BLaER1 treated with 17β-estradiol and CSF1 and Interleukin-3, amounts not matched to agents 10 nM and 100 nM (cell line): ENCODE results near the gene MVK.

Experiments used
- H3K27ac ChIP-seq, 11 experiments: shearing (Covaris generic); formaldehyde crosslinking; 2 replicates each; pipeline ENCODE4 v1.8.1; 2022
- H3K27me3 ChIP-seq, 11 experiments: shearing (Covaris generic); formaldehyde crosslinking; 2 replicates each; pipeline ENCODE4 v1.8.1; 2022
- H3K36me3 ChIP-seq, 11 experiments: shearing (Covaris generic); formaldehyde crosslinking; 2 replicates each; pipeline ENCODE4 v1.8.1; 2022
- H3K4me1 ChIP-seq, 10 experiments: shearing (Covaris generic); formaldehyde crosslinking; 2 replicates each; pipeline ENCODE4 v1.8.1; 2022
- H3K4me2 ChIP-seq, 11 experiments: shearing (Covaris generic); formaldehyde crosslinking; 2 replicates each; pipeline ENCODE4 v1.8.1; 2022
- H3K4me3 ChIP-seq, 10 experiments: shearing (Covaris generic); formaldehyde crosslinking; 2 replicates each; pipeline ENCODE4 v1.8.1; 2022
- H3K9ac ChIP-seq, 11 experiments: shearing (Covaris generic); formaldehyde crosslinking; 2 replicates each; pipeline ENCODE4 v1.8.1; 2022
- H3K9me3 ChIP-seq, 11 experiments: shearing (Covaris generic); formaldehyde crosslinking; replicated peaks in 1 of 11; 2 replicates each; pipeline ENCODE4 v1.8.1; 2022
- H4K20me1 ChIP-seq, 11 experiments: shearing (Covaris generic); formaldehyde crosslinking; 2 replicates each; pipeline ENCODE4 v1.8.1; 2022
- Cebpa-rat ChIP-seq, 11 experiments: shearing (Covaris generic); IDR thresholded peaks; 2 replicates each; pipeline ENCODE4 v1.8.1; 2022

MVK gene

DNA sequence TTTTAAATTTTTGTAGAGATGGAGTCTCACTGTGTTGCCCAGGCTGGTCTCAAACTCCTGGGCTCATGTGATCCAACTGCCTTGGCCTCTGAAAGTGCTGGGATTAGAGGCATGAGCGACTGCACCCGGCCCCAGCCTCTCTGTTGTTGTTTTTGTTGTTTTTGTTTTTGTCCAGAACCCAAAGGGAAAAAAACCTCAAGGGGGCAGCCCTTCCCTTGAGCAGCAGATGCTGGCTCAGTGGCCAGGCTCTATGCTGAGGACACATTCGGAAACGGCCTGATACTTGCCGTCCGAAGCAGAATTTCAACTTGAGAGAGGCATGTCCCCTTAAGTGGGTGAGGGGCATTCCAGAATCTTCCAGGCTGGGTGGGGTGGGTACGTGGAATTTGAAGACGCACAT, 6.7 kb downstream of the MVK start:
- H3K4me1 ChIP-seq, result peaks cover 0 to 4% (median 0%) of the 10 kb centered on the region in 10 experiments; a peak in 1 of 20 replicates
- no peaks in the 10 kb centered on the region for H3K9me3 ChIP-seq
- no peaks in the 10 kb centered on the region for H3K27me3 ChIP-seq
- peaks cover 0 to 23% (median 0%) of the 10 kb centered on the region in 11 experiments; a peak in 3 of 22 replicates for H4K20me1 ChIP-seq
- no peak overlapping the region for H3K4me3 ChIP-seq
- H3K27ac ChIP-seq, result no peak overlapping the region
- H3K4me2 ChIP-seq, result no peak overlapping the region
- H3K36me3 ChIP-seq, result peaks cover 55 to 86% (median 72%) of the 10 kb centered on the region in 11 experiments
- TF ChIP-seq Cebpa-rat (IDR thresholded peaks at IDR 0.05), result no peak
- no peak overlapping the region for H3K9ac ChIP-seq

DNA sequence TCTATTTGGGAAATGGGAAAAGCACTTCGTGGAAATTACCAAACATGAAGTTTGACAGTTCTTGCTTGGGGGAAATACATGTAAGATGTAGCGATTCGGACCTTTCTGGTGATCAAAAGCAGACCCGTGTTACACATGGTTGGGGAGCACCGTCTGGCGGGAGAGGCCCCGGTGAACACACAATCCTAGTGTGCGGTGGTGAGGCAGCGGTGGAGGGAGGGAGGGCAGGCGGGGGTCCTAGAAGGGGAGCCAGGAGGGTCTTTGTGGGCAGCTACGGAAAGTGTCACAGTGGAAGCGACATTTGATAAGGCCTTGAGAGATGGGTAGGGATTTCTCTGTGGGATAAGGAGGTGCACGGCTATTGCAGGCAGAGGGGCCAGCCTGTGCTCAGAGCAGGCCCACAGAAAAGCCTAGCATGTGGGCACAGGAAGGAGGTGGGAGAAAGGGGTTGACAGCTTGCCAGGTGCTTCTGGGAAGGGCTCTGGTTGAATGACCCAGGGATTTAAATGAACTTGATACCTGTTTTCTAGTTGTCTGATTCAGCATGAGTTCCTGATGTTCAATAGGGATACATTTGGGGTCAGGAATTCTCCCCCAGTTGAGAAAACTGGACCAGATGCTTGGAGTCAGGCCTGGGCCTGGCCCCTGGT, 7.2 kb downstream of the MVK start:
- Histone ChIP-seq H3K4me2 (no peak overlapping the region), H3K27me3 (no peaks in the 10 kb centered on the region), H3K36me3 (peaks cover 53 to 86% (median 67%) of the 10 kb centered on the region in 11 experiments), H3K27ac (no peak overlapping the region), H3K9me3 (no peaks in the 10 kb centered on the region), H3K4me3 (no peak overlapping the region), H3K4me1 (0 out of 20 replicates have a peak, but pooled peaks cover 0 to 1% (median 0%) of the 10 kb centered on the region in 10 experiments), H3K9ac (no peak overlapping the region), H4K20me1 (peaks cover 0 to 25% (median 0%) of the 10 kb centered on the region in 11 experiments; a peak in 4 of 22 replicates)
- TF ChIP-seq Cebpa-rat (IDR thresholded peaks at IDR 0.05), result no peak

GRCh38 chr12:109581334-109581691, 7.7 kb downstream of the MVK start:
- H3K27me3 ChIP-seq, result no peaks in the 10 kb centered on the region
- H4K20me1 ChIP-seq, result peaks cover 0 to 28% (median 0%) of the 10 kb centered on the region in 11 experiments; a peak in 4 of 22 replicates
- H3K9me3 ChIP-seq, result no peaks in the 10 kb centered on the region
- H3K9ac ChIP-seq, result no peak overlapping the region
- peaks cover 48 to 86% (median 65%) of the 10 kb centered on the region in 11 experiments for H3K36me3 ChIP-seq
- H3K4me2 ChIP-seq, result no peak overlapping the region
- no peaks in the 10 kb centered on the region for H3K4me1 ChIP-seq
- no peak overlapping the region for H3K27ac ChIP-seq
- TF ChIP-seq Cebpa-rat (IDR thresholded peaks at IDR 0.05), result no peak
- H3K4me3 ChIP-seq, result no peak overlapping the region

GRCh38 chr12:109581856-109582255, 8.3 kb downstream of the MVK start:
- Histone ChIP-seq H4K20me1 (peaks cover 0 to 33% (median 0%) of the 10 kb centered on the region in 11 experiments; a peak in 4 of 22 replicates), H3K4me1 (no peaks in the 10 kb centered on the region), H3K4me3 (no peak overlapping the region), H3K27ac (no peak overlapping the region), H3K4me2 (no peak overlapping the region), H3K36me3 (peaks cover 45 to 87% (median 66%) of the 10 kb centered on the region in 11 experiments), H3K9ac (no peak overlapping the region), H3K27me3 (no peaks in the 10 kb centered on the region), H3K9me3 (no peaks in the 10 kb centered on the region)
- no peak for TF ChIP-seq Cebpa-rat (IDR thresholded peaks at IDR 0.05)

DNA sequence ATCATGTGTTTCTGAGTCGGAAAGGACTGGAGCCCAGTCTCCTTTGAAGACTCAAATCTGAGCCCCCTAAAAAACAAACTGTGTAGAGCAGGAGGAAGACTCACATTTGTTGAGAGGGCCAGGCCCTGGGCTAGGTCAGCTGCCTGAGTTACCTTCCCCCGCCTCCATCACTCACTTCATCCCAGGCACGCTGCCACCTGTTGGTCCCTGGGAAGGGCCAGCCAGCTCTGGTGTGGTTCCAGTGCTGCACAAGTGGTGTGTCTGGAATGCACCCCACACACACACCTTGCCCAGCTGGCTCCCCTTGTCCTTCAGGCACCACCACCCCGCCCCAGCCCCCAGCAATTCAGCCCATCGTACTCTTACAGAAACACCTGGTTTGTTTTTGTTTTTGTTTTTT, 9.0 kb downstream of the MVK start:
- no peaks in the 10 kb centered on the region for H3K27me3 ChIP-seq
- no peak for TF ChIP-seq Cebpa-rat (IDR thresholded peaks at IDR 0.05)
- peaks cover 44 to 87% (median 64%) of the 10 kb centered on the region in 11 experiments for H3K36me3 ChIP-seq

DNA sequence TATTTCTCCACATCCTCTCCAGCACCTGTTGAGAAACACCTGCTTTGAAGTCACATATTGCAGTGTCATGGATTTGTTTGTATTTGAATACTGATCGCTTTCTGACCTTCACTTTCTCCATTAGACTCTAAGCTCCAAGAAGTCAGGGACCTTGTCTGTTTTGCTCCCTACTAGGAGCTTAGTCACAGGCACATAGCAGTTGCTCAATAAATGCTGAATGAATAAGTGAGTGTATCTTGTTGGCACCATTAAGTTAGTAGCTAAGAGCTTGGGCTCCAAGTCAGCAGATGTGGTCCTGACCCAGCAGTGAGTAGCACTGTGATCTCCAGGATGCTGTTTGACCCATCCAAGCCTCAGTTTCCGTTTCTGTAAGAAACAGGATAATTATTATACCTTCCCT, 10.1 kb downstream of the MVK start:
- no peak for TF ChIP-seq Cebpa-rat (IDR thresholded peaks at IDR 0.05)
- Histone ChIP-seq H3K36me3 (peaks cover 33 to 87% (median 55%) of the 10 kb centered on the region in 11 experiments), H3K4me2 (no peak overlapping the region), H3K9ac (no peak overlapping the region), H3K27ac (no peak overlapping the region), H3K9me3 (no peaks in the 10 kb centered on the region), H3K4me3 (no peak overlapping the region), H3K27me3 (no peaks in the 10 kb centered on the region), H4K20me1 (peaks cover 0 to 39% (median 0%) of the 10 kb centered on the region in 11 experiments; a peak in 4 of 22 replicates), H3K4me1 (no peaks in the 10 kb centered on the region)

More for the DNA sequence above, 9.0 kb downstream of the MVK start:
- Histone ChIP-seq H3K4me2 (no peak overlapping the region), H3K4me1 (no peaks in the 10 kb centered on the region), H4K20me1 (peaks cover 0 to 34% (median 0%) of the 10 kb centered on the region in 11 experiments; a peak in 4 of 22 replicates), H3K27ac (no peak overlapping the region), H3K4me3 (no peak overlapping the region), H3K9ac (no peak overlapping the region), H3K9me3 (no peaks in the 10 kb centered on the region)

DNA sequence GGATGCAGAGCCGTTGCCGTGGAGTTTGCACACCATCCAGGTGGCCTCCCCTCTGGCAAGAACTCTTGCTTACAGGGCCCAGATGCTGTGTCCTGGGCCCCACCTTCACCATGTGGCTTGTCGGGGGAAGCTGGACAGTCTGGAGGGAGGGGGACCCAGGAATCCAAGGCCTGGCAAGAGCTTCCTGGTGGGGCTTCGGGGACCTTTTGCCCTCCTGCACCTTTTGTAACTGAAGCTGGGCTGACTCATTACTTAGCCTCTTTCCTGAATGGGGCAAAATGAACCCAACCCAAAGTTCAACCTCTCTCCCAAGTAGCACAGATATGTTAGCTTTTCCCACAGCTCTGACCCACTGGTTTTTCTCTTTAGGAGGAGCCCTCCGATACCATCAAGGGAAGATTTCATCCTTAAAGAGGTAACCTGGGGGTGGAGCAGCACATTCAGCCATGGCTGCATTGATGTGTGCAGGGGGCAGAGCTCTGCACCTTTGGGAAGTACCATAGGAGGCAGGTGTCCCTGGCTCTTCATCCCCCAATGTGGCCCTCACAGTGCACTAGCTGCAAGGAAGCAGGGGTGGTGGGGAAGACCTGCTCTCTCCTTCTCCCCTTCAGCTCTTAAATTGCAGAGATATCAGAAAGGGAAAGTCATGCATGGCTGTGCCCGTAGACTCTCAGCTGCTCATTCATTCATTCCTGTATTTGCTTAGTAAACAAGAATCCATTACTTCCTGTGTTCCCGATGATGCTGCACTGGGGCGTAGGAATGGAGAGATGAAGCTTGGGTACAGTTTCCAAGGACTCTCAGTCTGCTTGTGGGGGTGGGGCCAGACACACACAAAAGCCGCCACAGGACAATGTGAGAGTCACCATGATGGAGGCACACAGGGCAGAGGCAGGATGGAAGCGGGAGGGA, 13.0 kb downstream of the MVK start:
- no peak for TF ChIP-seq Cebpa-rat (IDR thresholded peaks at IDR 0.05)
- peaks cover 0 to 8% (median 0%) of the 10 kb centered on the region in 10 experiments; a peak in 1 of 20 replicates for H3K4me1 ChIP-seq
- H3K4me3 ChIP-seq, result no peak overlapping the region
- peaks cover 0 to 57% (median 0%) of the 10 kb centered on the region in 11 experiments; a peak in 7 of 22 replicates for H4K20me1 ChIP-seq
- H3K4me2 ChIP-seq, result no peak overlapping the region
- no peaks in the 10 kb centered on the region for H3K27me3 ChIP-seq
- H3K36me3 ChIP-seq, result peaks cover 4 to 65% (median 33%) of the 10 kb centered on the region in 11 experiments; a peak in 20 of 22 replicates
- H3K9ac ChIP-seq, result no peak overlapping the region
- no peak overlapping the region for H3K27ac ChIP-seq
- H3K9me3 ChIP-seq, result no peaks in the 10 kb centered on the region

GRCh38 chr12:109587921-109588320, 14.3 kb downstream of the MVK start:
- peaks cover 0 to 68% (median 4%) of the 10 kb centered on the region in 11 experiments; a peak in 8 of 22 replicates for H4K20me1 ChIP-seq
- H3K27me3 ChIP-seq, result no peaks in the 10 kb centered on the region
- no peak overlapping the region for H3K27ac ChIP-seq
- no peak overlapping the region for H3K4me3 ChIP-seq
- H3K9ac ChIP-seq, result no peak overlapping the region
- H3K4me2 ChIP-seq, result no peak overlapping the region
- H3K36me3 ChIP-seq, result peaks cover 0 to 68% (median 34%) of the 10 kb centered on the region in 11 experiments; a peak in 17 of 22 replicates
- no peaks in the 10 kb centered on the region for H3K9me3 ChIP-seq
- peaks cover 0 to 17% (median 5%) of the 10 kb centered on the region in 10 experiments; a peak in 12 of 20 replicates for H3K4me1 ChIP-seq
- TF ChIP-seq Cebpa-rat (IDR thresholded peaks at IDR 0.05), result no peak
